ENCODE data around the gene MZT1.

GRCh38 chr13:72693832-72694231, 33.6 kb downstream of the MZT1 start:
- TF ChIP-seq, protein P1, sequence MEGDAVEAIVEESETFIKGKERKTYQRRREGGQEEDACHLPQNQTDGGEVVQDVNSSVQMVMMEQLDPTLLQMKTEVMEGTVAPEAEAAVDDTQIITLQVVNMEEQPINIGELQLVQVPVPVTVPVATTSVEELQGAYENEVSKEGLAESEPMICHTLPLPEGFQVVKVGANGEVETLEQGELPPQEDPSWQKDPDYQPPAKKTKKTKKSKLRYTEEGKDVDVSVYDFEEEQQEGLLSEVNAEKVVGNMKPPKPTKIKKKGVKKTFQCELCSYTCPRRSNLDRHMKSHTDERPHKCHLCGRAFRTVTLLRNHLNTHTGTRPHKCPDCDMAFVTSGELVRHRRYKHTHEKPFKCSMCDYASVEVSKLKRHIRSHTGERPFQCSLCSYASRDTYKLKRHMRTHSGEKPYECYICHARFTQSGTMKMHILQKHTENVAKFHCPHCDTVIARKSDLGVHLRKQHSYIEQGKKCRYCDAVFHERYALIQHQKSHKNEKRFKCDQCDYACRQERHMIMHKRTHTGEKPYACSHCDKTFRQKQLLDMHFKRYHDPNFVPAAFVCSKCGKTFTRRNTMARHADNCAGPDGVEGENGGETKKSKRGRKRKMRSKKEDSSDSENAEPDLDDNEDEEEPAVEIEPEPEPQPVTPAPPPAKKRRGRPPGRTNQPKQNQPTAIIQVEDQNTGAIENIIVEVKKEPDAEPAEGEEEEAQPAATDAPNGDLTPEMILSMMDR (conservative IDR thresholded peaks at IDR 0.05): no peak
- no peak for TF ChIP-seq ZFX (IDR thresholded peaks at IDR 0.05)

All from C4-2B (cell line).